DND-41 (cell line): ENCODE data around the gene SPINDOC.

Experiments used
- CTCF ChIP-seq: IDR thresholded peaks from 2 replicates; pipeline ENCODE4 v1.5.1; 2012; ENCODE audit warnings: borderline replicate concordance, low read length, moderate library complexity, mild to moderate bottlenecking; ENCODE audit not compliant: poor library complexity, severe bottlenecking; ENCODE audit errors: extremely low read depth
- EZH2 ChIP-seq: IDR thresholded peaks from 3 replicates; pipeline ENCODE4 v1.6.1; 2012; ENCODE audit warnings: borderline replicate concordance, low read depth, mild to moderate bottlenecking, moderate library complexity, low read length, inconsistent platforms; ENCODE audit not compliant: severe bottlenecking

- TF ChIP-seq CTCF (no peak), EZH2 (no peak)
These were observed 21.4 kb downstream of the SPINDOC start for GRCh38 chr11:63834535-63835157.
